Peyer's patch (tissue), 4 donors: ENCODE data around the gene ABHD10. TPM values are rescaled to one million over a fixed set of nuclear protein-coding genes. Genes with fewer than 3 reads are reported as not detected.

Experiments used
- DNase-seq, 3 donors: peaks; one replicate each; pipeline ENCODE4 v3.0.0-alpha.2; 2017 to 2019
- H3K27ac ChIP-seq, 4 donors: fragments of 200-600 bp; sonication (generic); one replicate each; pipeline ENCODE4 v1.5.1; 2016 to 2019
- H3K27me3 ChIP-seq, 2 donors: fragments of 200-600 bp; sonication (generic); one replicate each; pipeline ENCODE4 v1.5.1; 2019
- H3K36me3 ChIP-seq, 3 donors: fragments of 200-600 bp; sonication (generic); one replicate each; pipeline ENCODE4 v1.5.1; 2016 to 2019
- H3K4me1 ChIP-seq, 4 donors: fragments of 200-600 bp; sonication (generic); one replicate each; pipeline ENCODE4 v1.5.1; 2016 to 2019
- H3K4me3 ChIP-seq, 4 donors: fragments of 200-600 bp; sonication (generic); 1 replicate in 3 of 4; 2 replicates in 1 of 4; pipeline ENCODE4 v1.5.1; 2016 to 2019; ENCODE audit warnings: mild to moderate bottlenecking in 1 of 4
- H3K9me3 ChIP-seq, 4 donors: fragments of 200-600 bp; sonication (generic); one replicate each; pipeline ENCODE4 v1.5.1; 2016 to 2019; ENCODE audit warnings: mild to moderate bottlenecking in 1 of 4
- CTCF ChIP-seq, 6 experiments: fragments of 450-650 bp in 4 of 6; fragments of 200-600 bp in 2 of 6; sonication (generic) in 1 of 6; IDR thresholded peaks; one replicate each; pipeline ENCODE4 v1.5.1; 2017 to 2019; ENCODE audit warnings: antibody characterized with exemption in 6 of 6, mild to moderate bottlenecking in 3 of 6, moderate library complexity in 1 of 6
- POLR2A ChIP-seq, 2 donors: fragments of 450-650 bp; IDR thresholded peaks; one replicate each; pipeline ENCODE4 v1.5.1; 2017; ENCODE audit warnings: antibody characterized with exemption in 2 of 2, mild to moderate bottlenecking in 2 of 2, moderate library complexity in 2 of 2
- total RNA-seq, 4 donors: library from RNA; depleted of rRNA; stranded (reverse); fragments of >200 nt; gene quantifications; one replicate each; pipeline ENCODE4 v1.1.0, GENCODE V29; 2016

ABHD10 gene
- total RNA-seq, 4 donors from 2014 or later = 7.4 to 20.9 (median 11.8) TPM

DNA sequence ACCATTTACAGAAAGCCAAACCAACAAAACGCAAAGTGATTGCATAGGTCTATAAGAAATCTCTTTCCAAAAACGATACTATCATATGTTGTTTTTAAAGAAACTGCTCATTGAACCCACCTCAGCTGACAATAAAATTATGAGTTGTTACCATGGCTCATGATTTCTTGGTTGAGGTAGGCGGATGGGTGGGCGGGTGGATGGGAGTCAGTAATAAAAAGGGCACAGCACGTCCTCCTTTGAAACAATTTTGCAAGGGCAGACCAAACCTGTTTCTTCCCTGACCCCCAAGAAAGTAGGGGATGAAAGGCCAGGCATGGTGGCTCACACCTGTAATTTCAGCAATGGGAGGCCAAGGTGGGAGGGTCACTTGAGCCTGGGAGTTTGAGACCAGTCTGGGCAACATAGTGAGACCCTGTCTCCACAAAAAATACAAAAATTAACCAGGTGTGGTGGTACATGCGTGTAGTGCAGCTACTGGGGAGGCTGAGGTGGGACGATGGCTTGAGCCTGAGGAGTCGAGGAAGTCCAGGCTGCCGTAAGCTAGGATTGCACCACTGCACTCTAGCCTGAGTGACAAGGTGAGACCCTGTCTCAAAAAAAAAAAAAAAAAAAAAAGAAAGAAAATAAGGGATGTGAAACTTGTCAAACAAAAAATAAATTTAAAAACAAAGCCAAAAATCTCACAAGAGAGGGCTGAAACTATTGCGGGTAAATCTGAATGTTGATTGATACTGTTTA, 2.1 kb downstream of the ABHD10 start:
- Histone ChIP-seq H3K9me3 (no peaks in the 10 kb centered on the region), H3K4me3 (no peak overlapping the region), H3K27ac (no peak overlapping the region), H3K36me3 (no peaks in the 10 kb centered on the region), H3K4me1 (peaks cover 0 to 7% (median 4%) of the 10 kb centered on the region in 4 donors), H3K27me3 (no peaks in the 10 kb centered on the region)
- no peak for DNase-seq
- TF ChIP-seq POLR2A (IDR thresholded peaks at IDR 0.05) = no peak
- no peak for TF ChIP-seq CTCF (IDR thresholded peaks at IDR 0.05)

- Histone ChIP-seq H3K36me3 (no peaks in the 10 kb centered on the region), H3K9me3 (no peaks in the 10 kb centered on the region), H3K4me1 (peaks cover 0 to 7% (median 4%) of the 10 kb centered on the region in 4 donors), H3K27me3 (no peaks in the 10 kb centered on the region), H3K27ac (no peak overlapping the region), H3K4me3 (no peak overlapping the region)
- DNase-seq = no peak
- TF ChIP-seq POLR2A (IDR thresholded peaks at IDR 0.05) = no peak
- TF ChIP-seq CTCF (IDR thresholded peaks at IDR 0.05) = no peak
Observed at GRCh38 chr3:111981457-111981763, 2.6 kb downstream of the ABHD10 start.

DNA sequence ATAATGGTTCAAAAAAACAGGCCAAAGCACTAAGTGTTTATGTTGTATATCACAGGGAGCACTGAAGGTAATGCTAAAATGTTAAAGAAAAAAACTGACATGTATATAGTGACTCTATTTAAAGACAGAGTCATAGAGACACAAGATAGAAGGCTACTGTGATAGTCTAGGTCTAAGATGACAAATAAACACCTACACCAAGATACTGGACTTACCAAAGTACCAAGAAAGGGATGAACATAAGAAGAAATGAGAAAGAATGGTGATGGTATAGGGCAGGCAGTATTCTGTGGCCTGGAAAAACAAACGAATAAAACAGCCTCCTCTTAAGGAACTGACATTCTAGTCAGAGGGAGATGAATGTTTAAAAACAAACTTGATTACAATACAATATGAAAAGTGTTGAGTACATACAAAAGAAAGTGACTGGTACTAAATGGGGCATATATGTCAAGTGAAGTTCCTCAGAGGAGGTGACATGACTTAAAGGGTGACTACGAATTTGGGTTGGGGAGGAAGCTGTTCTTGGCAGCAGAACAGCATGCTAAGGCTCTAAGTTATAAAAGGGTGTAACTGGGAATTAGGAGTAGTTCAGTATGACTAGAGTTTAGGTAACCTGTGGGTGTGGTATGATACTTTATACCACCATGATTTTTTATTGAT, 5.9 kb downstream of the ABHD10 start:
- H3K4me3 ChIP-seq = no peak overlapping the region
- no peaks in the 10 kb centered on the region for H3K9me3 ChIP-seq
- H3K36me3 ChIP-seq = peaks cover 0 to 19% (median 0%) of the 10 kb centered on the region in 3 donors
- H3K4me1 ChIP-seq = peaks cover 0 to 6% (median 3%) of the 10 kb centered on the region in 4 donors
- TF ChIP-seq POLR2A (IDR thresholded peaks at IDR 0.05) = no peak
- TF ChIP-seq CTCF (IDR thresholded peaks at IDR 0.05) = no peak
- no peak overlapping the region for H3K27ac ChIP-seq
- H3K27me3 ChIP-seq = no peaks in the 10 kb centered on the region
- DNase-seq = no peak

DNA sequence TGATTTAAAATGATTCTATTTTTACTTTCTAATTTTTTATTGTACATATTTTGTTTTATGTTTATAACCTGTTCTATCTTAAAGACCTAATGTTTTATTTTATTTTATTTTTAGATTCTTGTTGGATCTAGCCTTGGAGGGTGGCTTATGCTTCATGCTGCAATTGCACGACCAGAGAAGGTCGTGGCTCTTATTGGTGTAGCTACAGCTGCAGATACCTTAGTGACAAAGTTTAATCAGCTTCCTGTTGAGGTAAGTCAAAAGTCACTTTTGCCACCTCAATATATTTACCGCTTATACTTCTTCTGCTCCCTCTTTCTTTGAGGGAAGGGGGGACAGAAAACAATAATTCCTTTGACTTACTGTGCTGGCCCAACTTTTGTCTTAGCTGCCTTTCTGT, 8.0 kb downstream of the ABHD10 start:
- no peak for DNase-seq
- no peaks in the 10 kb centered on the region for H3K27me3 ChIP-seq
- peaks cover 0 to 32% (median 0%) of the 10 kb centered on the region in 3 donors for H3K36me3 ChIP-seq
- H3K9me3 ChIP-seq = no peaks in the 10 kb centered on the region
- no peak overlapping the region for H3K27ac ChIP-seq
- TF ChIP-seq CTCF (IDR thresholded peaks at IDR 0.05) (no peak), POLR2A (IDR thresholded peaks at IDR 0.05) (no peak)
- no peaks in the 10 kb centered on the region for H3K4me1 ChIP-seq
- H3K4me3 ChIP-seq = no peak overlapping the region

- no peak overlapping the region for H3K4me3 ChIP-seq
- TF ChIP-seq POLR2A (IDR thresholded peaks at IDR 0.05) (no peak), CTCF (IDR thresholded peaks at IDR 0.05) (peak; percentile 20 to 78 (median 67))
- no peaks in the 10 kb centered on the region for H3K27me3 ChIP-seq
- no peak overlapping the region for H3K27ac ChIP-seq
- peak in 1 of 3 donors; percentile 67 for DNase-seq
- H3K4me1 ChIP-seq = no peaks in the 10 kb centered on the region
- H3K9me3 ChIP-seq = no peaks in the 10 kb centered on the region
- peaks cover 0 to 39% (median 0%) of the 10 kb centered on the region in 3 donors for H3K36me3 ChIP-seq
Observed at GRCh38 chr3:111989061-111989678, 10.3 kb downstream of the ABHD10 start.
